ENCODE measurements around the gene NLRP3. TPM values are rescaled to one million over a fixed set of nuclear protein-coding genes. Genes with fewer than 3 reads are reported as not detected.

Gene NLRP3
- total RNA-seq, 1 experiment from 2014 or later, result not detected

DNA sequence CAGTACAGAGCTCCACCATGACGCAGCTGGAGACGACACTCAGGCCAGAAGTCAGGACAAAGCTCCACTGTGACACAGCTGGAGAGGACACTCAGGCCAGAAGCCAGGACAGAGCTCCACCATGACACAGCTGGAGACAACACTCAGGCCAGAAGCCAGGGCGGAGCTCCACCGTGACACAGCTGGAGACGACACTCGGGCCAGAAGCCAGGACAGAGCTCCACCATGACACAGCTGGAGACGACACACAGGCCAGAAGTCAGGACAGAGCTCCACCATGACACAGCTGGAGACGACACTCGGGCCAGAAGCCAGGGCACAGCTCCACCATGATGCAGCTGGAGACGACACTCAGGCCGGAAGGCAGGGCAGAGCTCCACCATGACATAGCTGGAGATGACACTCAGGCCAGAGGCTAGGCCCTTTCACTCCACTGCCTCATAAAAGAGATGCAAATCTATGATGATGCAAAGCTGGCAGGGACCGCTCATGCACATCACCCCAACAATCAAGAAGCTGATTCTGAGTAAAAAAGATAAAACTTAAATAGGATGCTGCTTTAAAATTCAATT lies 55.6 kb downstream of the NLRP3 start:
- Histone ChIP-seq H3K9me3 (ENCODE audit: control insufficient read depth, low read depth, low read length) (no peaks in the 10 kb centered on the region), H3K4me2 (ENCODE audit: insufficient read depth, insufficient read length, low read length) (no peak overlapping the region), H2AK5ac (ENCODE audit: insufficient read length, low read length) (no peak overlapping the region), H3K23ac (ENCODE audit: insufficient read length, low read depth, low read length) (no peak overlapping the region), H3K79me2 (ENCODE audit: insufficient read depth, low read length) (no peaks in the 10 kb centered on the region), H3K56ac (ENCODE audit: insufficient read length, low read depth, low read length) (no peak overlapping the region), H3K79me1 (ENCODE audit: insufficient read depth, low read depth, low read length, poor library complexity, severe bottlenecking) (no peaks in the 10 kb centered on the region), H4K20me1 (ENCODE audit: control insufficient read depth, insufficient read depth, insufficient read length) (no peaks in the 10 kb centered on the region), H2BK12ac (ENCODE audit: insufficient read length, low read depth, low read length) (no peak overlapping the region), H3K18ac (ENCODE audit: insufficient read length, low read depth, low read length) (no peak overlapping the region), H2BK120ac (ENCODE audit: low read depth, low read length, poor library complexity, severe bottlenecking) (no peak overlapping the region), H3K4me1 (ENCODE audit: insufficient read depth, low read length) (peaks cover 2% of the 10 kb centered on the region), H3K4ac (ENCODE audit: low read depth, low read length) (no peak overlapping the region), H3K27me3 (ENCODE audit: insufficient read depth, low read length) (no peaks in the 10 kb centered on the region), H2AFZ (ENCODE audit: low read length) (no peak overlapping the region), H4K8ac (replicated peaks; ENCODE audit: insufficient read length, low read depth, low read length) (no peak overlapping the region), H2BK15ac (ENCODE audit: low read depth, low read length) (no peak overlapping the region), H3K23me2 (ENCODE audit: insufficient read length, low read depth, low read length, poor library complexity, severe bottlenecking) (no peaks in the 10 kb centered on the region), H4K5ac (ENCODE audit: insufficient read length, low read depth, low read length) (no peak overlapping the region), H3K14ac (ENCODE audit: insufficient read depth, low read length) (no peak overlapping the region), H2BK20ac (ENCODE audit: low read depth, low read length, poor library complexity, severe bottlenecking) (no peak overlapping the region), H3K27ac (ENCODE audit: insufficient read length, low read depth, low read length) (no peak overlapping the region), H4K91ac (ENCODE audit: insufficient read length, low read depth, low read length) (no peak overlapping the region), H3T11ph (ENCODE audit: low read length) (no peak overlapping the region), H3K9ac (ENCODE audit: extremely low read depth, insufficient read length, low read length) (no peak overlapping the region), H2BK5ac (ENCODE audit: insufficient read length, low read length) (no peak overlapping the region)
- Mint-ChIP-seq H3K27ac (no peak overlapping the region), H3K4me3 (no peak overlapping the region), H3K36me3 (ENCODE audit: insufficient read depth in 1 of 3, low read depth in 3 of 3) (peaks cover 7 to 11% (median 10%) of the 10 kb centered on the region in 3 experiments; a peak in 6 of 7 replicates), H3K4me1 (peaks cover 14 to 19% of the 10 kb centered on the region in 2 experiments), H3K9me3 (peaks cover 14 to 17% of the 10 kb centered on the region in 2 experiments), H3K27me3 (ENCODE audit: low read depth) (no peaks in the 10 kb centered on the region)
- DNase-seq, result no peak
- TF ChIP-seq, protein P1, sequence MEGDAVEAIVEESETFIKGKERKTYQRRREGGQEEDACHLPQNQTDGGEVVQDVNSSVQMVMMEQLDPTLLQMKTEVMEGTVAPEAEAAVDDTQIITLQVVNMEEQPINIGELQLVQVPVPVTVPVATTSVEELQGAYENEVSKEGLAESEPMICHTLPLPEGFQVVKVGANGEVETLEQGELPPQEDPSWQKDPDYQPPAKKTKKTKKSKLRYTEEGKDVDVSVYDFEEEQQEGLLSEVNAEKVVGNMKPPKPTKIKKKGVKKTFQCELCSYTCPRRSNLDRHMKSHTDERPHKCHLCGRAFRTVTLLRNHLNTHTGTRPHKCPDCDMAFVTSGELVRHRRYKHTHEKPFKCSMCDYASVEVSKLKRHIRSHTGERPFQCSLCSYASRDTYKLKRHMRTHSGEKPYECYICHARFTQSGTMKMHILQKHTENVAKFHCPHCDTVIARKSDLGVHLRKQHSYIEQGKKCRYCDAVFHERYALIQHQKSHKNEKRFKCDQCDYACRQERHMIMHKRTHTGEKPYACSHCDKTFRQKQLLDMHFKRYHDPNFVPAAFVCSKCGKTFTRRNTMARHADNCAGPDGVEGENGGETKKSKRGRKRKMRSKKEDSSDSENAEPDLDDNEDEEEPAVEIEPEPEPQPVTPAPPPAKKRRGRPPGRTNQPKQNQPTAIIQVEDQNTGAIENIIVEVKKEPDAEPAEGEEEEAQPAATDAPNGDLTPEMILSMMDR (conservative IDR thresholded peaks at IDR 0.05), result no peak
- no CpG with 5 or more reads among the region's 12 CpGs for whole genome bisulfite sequencing (ENCODE audit: extremely low coverage, insufficient read length, low lambda C conversion rate)

Measured in H9 (cell line).